RWPE2 (cell line): ENCODE results near the gene DIDO1.

Source experiments
- ATAC-seq: fragments of 200-7000 bp; cut with Tn5 transposase; 3 replicates; pipeline ENCODE4 v1.9.1; 2021; ENCODE audit warnings: low read depth
- DNase-seq: peaks from one replicate; pipeline ENCODE4 v3.0.0-alpha.2; 2020; ENCODE audit warnings: low spot score
- H3K27ac ChIP-seq: fragments of 450-650 bp; 2 replicates; pipeline ENCODE4 v1.5.1; 2017; ENCODE audit warnings: mild to moderate bottlenecking; ENCODE audit not compliant: poor library complexity, severe bottlenecking
- H3K27me3 ChIP-seq: fragments of 250-450 bp; sonication (Bioruptor Pico); 2 replicates; pipeline ENCODE4 v1.5.1; 2021; ENCODE audit warnings: mild to moderate bottlenecking, moderate library complexity; ENCODE audit not compliant: insufficient read depth, poor library complexity, severe bottlenecking
- H3K36me3 ChIP-seq: fragments of 250-450 bp; sonication (Bioruptor Pico); 2 replicates; pipeline ENCODE4 v1.5.1; 2020; ENCODE audit warnings: low read depth, mild to moderate bottlenecking, moderate library complexity
- H3K4me1 ChIP-seq: fragments of 250-450 bp; sonication (Bioruptor Pico); 2 replicates; pipeline ENCODE4 v1.5.1; 2021; ENCODE audit warnings: mild to moderate bottlenecking, moderate library complexity; ENCODE audit not compliant: insufficient read depth, poor library complexity, severe bottlenecking
- H3K4me3 ChIP-seq: fragments of 250-450 bp; sonication (Bioruptor Pico); 2 replicates; pipeline ENCODE4 v1.5.1; 2021; ENCODE audit warnings: mild to moderate bottlenecking, moderate library complexity; ENCODE audit not compliant: severe bottlenecking
- H3K9me3 ChIP-seq: fragments of 250-450 bp; sonication (Bioruptor Pico); 2 replicates; pipeline ENCODE4 v1.5.1; 2021; ENCODE audit warnings: mild to moderate bottlenecking, moderate library complexity; ENCODE audit not compliant: severe bottlenecking
- TF ChIP-seq, protein P1 (sequence below): fragments of 450-650 bp; IDR thresholded peaks from one replicate; pipeline ENCODE4 v1.5.1; 2017; ENCODE audit warnings: mild to moderate bottlenecking, moderate library complexity; ENCODE audit not compliant: poor library complexity, severe bottlenecking

DIDO1 gene

DNA sequence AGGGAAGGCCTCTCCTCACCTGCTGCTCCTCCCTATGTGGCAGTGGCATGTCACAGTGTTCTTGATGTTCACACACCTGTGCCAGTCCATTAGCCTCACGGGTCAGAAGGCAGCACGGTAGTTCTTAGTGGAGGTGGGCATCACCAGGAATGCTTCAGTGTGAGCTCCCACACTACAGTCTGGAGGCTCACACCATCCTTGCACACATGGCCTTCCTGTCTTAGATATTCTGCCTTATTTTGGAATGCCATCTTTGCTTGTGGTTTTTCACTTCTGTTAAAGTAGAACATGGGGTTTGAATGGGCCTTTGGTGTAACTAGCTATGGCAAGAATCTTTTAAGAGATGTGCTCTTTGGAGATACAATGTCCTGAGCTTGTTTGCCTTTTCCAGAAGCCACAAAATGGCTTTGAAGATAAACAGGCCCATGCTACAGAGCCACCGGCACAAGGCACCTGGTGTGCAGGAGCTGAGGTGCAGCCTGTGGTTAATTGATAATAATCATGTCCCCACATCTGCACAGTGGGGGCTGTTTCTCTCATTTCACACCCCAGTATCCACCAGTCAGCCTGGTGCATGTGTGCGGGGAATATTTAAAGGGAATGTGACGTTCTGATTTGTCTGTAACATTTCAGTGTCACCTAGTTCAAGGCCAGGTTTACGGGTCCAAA, 23.0 kb upstream of the DIDO1 start:
- DNase-seq (no peak), ATAC-seq (no peak)
- Histone ChIP-seq H3K27me3 (no peaks in the 10 kb centered on the region), H3K9me3 (no peaks in the 10 kb centered on the region), H3K27ac (no peak overlapping the region), H3K4me1 (no peaks in the 10 kb centered on the region), H3K4me3 (no peak overlapping the region), H3K36me3 (peaks cover 52% of the 10 kb centered on the region)
- TF ChIP-seq, protein P1, sequence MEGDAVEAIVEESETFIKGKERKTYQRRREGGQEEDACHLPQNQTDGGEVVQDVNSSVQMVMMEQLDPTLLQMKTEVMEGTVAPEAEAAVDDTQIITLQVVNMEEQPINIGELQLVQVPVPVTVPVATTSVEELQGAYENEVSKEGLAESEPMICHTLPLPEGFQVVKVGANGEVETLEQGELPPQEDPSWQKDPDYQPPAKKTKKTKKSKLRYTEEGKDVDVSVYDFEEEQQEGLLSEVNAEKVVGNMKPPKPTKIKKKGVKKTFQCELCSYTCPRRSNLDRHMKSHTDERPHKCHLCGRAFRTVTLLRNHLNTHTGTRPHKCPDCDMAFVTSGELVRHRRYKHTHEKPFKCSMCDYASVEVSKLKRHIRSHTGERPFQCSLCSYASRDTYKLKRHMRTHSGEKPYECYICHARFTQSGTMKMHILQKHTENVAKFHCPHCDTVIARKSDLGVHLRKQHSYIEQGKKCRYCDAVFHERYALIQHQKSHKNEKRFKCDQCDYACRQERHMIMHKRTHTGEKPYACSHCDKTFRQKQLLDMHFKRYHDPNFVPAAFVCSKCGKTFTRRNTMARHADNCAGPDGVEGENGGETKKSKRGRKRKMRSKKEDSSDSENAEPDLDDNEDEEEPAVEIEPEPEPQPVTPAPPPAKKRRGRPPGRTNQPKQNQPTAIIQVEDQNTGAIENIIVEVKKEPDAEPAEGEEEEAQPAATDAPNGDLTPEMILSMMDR, result no peak

DNA sequence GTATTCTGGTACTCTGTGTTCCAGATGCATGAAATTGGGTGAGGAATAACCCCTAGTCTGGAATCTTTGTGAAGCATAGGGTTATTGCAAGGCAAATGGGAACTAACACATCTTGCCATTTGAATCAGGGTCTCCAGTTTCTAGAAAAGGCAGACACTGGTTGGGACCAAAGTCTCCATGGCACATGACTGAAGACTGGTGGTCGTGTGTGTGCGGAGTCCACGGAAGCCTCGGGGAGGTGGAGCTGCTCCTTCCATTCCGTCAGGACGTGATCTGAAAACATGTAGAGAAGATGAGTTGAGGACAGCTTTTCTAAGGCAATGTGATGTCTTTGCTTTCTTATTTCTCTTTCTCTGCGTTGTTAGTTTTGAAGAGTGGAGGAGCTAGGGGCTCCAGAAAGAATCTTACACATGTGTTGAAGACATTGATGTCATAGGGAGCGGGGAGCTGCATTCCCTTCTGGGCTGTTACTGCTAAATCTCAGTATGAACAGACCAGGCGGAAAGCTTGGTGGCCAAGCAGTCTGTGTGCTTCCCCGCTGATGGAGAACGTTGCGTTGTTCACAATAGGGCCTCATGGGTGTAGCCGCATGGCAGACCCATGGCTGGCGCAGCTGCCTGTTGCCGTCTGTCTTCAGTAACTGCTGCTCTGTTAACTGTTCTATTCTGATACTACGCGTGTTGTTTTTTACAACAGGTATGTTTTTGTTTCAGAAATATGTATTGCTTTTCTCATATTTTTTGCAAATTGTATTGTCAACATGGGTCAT, 21.4 kb upstream of the DIDO1 start:
- no peak overlapping the region for H3K27ac ChIP-seq
- no peak overlapping the region for H3K4me3 ChIP-seq
- peak; percentile 68 for DNase-seq
- TF ChIP-seq, protein P1, result no peak
- no peaks in the 10 kb centered on the region for H3K9me3 ChIP-seq
- no peak for ATAC-seq
- H3K36me3 ChIP-seq, result peaks cover 66% of the 10 kb centered on the region
- no peaks in the 10 kb centered on the region for H3K27me3 ChIP-seq
- no peaks in the 10 kb centered on the region for H3K4me1 ChIP-seq

DNA sequence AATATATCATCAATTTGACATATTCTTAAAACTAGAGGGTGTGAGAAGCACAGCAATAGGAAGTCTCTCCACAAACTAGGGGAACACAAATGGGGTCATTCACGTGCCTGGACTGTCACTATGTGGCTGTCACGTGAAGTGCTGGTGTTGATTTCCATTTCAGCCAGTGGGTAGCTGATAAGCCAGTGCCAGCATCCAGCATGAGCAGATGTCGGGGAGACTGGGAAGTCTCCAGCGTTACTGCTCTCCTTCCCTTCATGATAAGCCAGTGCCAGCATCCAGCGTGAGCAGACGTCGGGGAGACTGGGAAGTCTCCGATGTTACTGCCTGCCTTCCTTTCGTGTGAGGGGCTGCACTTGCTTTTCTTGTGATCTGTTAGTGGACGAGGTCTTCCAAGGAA, 20.6 kb upstream of the DIDO1 start:
- DNase-seq (peak; percentile 61), ATAC-seq (no peak)
- Histone ChIP-seq H3K27ac (no peak overlapping the region), H3K36me3 (peaks cover 74% of the 10 kb centered on the region), H3K4me3 (no peak overlapping the region), H3K4me1 (no peaks in the 10 kb centered on the region), H3K9me3 (no peaks in the 10 kb centered on the region), H3K27me3 (no peaks in the 10 kb centered on the region)
- TF ChIP-seq, protein P1, result no peak

DNA sequence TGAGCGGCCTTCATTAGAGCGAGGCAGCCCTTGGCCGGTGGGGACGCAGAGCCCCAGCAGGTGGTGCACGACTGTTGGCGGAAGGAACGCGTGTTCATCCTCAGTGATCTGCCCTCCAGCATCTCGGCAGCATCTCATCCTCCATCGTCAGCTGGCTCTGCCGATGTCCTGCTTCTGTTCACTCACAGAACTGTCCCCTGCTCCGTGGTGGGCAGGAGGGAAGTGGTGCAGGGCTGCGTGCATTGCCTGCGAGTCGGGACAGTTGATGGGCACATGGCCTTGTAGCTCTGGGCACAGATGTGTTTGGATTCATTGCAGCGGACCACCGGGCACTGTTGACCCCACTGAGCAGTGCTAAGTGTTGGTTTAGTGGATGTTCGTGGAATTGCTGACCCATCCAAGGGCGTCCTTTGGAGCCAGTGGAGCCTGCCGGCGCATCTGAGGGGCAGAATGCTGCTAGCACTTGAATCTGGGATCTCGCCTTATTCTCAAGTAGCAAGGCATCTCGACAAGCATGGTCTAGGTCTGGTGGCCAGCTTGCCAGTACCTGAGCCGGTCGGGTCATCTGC, 19.6 kb upstream of the DIDO1 start:
- no peak overlapping the region for H3K27ac ChIP-seq
- no peaks in the 10 kb centered on the region for H3K27me3 ChIP-seq
- no peaks in the 10 kb centered on the region for H3K9me3 ChIP-seq
- H3K4me3 ChIP-seq, result no peak overlapping the region
- DNase-seq (peak; percentile 78), ATAC-seq (no peak)
- TF ChIP-seq, protein P1, result no peak
- H3K36me3 ChIP-seq, result peaks cover 85% of the 10 kb centered on the region
- H3K4me1 ChIP-seq, result no peaks in the 10 kb centered on the region
